ENCODE data around the gene SRSF5.

Gene SRSF5

DNA sequence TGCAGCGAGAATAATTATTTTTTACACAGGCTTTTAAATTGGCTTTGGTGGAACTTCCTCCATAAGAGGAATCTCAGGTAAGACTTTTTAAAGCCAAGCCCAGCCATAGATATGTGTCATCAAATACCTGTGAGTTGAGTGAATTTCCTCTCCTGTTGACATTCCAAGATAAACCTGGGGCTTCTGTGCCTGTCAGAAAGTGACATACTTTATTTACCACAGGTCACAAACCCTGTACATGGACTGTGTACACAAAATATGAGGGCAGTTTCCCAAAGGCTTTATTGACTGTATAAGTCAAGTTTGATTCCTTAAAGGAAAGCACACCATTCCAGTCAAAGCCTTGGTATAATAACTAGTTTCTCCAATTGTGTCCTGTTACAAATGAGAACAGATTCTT lies 25.9 kb upstream of the SRSF5 start:
- no peak overlapping the region for H3K4me3 ChIP-seq (ENCODE audit: low read depth in 1 of 2, low read length in 1 of 2)
- H3K27me3 ChIP-seq: no peaks in the 10 kb centered on the region
- H3K36me3 ChIP-seq: no peaks in the 10 kb centered on the region
- no peaks in the 10 kb centered on the region for H3K4me1 ChIP-seq (ENCODE audit: control insufficient read depth in 1 of 2, insufficient read depth in 1 of 2, low read depth in 1 of 2, low read length in 1 of 2)
- H3K9me3 ChIP-seq: no peaks in the 10 kb centered on the region
- TF ChIP-seq CTCF (IDR thresholded peaks at IDR 0.05): no peak
- no peak overlapping the region for H3K27ac ChIP-seq

- H3K27me3 ChIP-seq: no peaks in the 10 kb centered on the region
- H3K36me3 ChIP-seq: no peaks in the 10 kb centered on the region
- no peaks in the 10 kb centered on the region for H3K4me1 ChIP-seq (ENCODE audit: control insufficient read depth in 1 of 2, insufficient read depth in 1 of 2, low read depth in 1 of 2, low read length in 1 of 2)
- H3K27ac ChIP-seq: no peak overlapping the region
- TF ChIP-seq CTCF (IDR thresholded peaks at IDR 0.05): no peak
- no peaks in the 10 kb centered on the region for H3K9me3 ChIP-seq
- H3K4me3 ChIP-seq (ENCODE audit: low read depth in 1 of 2, low read length in 1 of 2): no peak overlapping the region
Observed at GRCh38 chr14:69749956-69750355, 17.0 kb upstream of the SRSF5 start.

- no peak overlapping the region for H3K4me3 ChIP-seq (ENCODE audit: low read depth in 1 of 2, low read length in 1 of 2)
- no peak overlapping the region for H3K27ac ChIP-seq
- H3K27me3 ChIP-seq: no peaks in the 10 kb centered on the region
- H3K4me1 ChIP-seq (ENCODE audit: control insufficient read depth in 1 of 2, insufficient read depth in 1 of 2, low read depth in 1 of 2, low read length in 1 of 2): no peaks in the 10 kb centered on the region
- H3K9me3 ChIP-seq: no peaks in the 10 kb centered on the region
- H3K36me3 ChIP-seq: no peaks in the 10 kb centered on the region
- no peak for TF ChIP-seq CTCF (IDR thresholded peaks at IDR 0.05)
Observed at GRCh38 chr14:69750495-69750894, 16.4 kb upstream of the SRSF5 start.

- TF ChIP-seq CTCF (IDR thresholded peaks at IDR 0.05): no peak
- Histone ChIP-seq H3K4me3 (ENCODE audit: low read depth in 1 of 2, low read length in 1 of 2) (no peak overlapping the region), H3K27me3 (no peaks in the 10 kb centered on the region), H3K4me1 (ENCODE audit: control insufficient read depth in 1 of 2, insufficient read depth in 1 of 2, low read depth in 1 of 2, low read length in 1 of 2) (no peaks in the 10 kb centered on the region), H3K27ac (no peak overlapping the region), H3K9me3 (no peaks in the 10 kb centered on the region), H3K36me3 (no peaks in the 10 kb centered on the region)
Observed at GRCh38 chr14:69752773-69753172, 14.2 kb upstream of the SRSF5 start.

DNA sequence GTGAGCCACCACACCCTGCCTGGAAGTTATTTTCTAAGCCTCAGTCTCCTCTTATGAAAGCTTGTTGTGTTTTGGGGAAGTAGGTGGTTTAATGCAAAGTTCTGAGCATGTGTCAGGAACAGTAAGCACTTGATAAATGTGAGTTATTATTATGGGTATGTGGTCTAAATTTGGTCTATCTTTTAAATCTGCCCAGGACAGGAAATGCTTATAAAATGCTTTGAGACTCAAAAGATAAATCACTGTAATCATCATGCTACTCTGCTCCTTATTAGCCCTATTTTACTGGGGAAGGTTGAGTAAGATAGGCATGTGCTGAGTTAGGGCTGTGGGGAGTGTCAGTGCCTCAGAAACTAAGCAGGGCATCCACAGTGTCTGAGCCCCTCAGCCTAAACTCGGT lies 13.1 kb upstream of the SRSF5 start:
- Histone ChIP-seq H3K4me1 (ENCODE audit: control insufficient read depth in 1 of 2, insufficient read depth in 1 of 2, low read depth in 1 of 2, low read length in 1 of 2) (no peaks in the 10 kb centered on the region), H3K36me3 (no peaks in the 10 kb centered on the region), H3K27me3 (no peaks in the 10 kb centered on the region), H3K27ac (no peak overlapping the region), H3K4me3 (ENCODE audit: low read depth in 1 of 2, low read length in 1 of 2) (no peak overlapping the region), H3K9me3 (no peaks in the 10 kb centered on the region)
- no peak for TF ChIP-seq CTCF (IDR thresholded peaks at IDR 0.05)

- Histone ChIP-seq H3K27me3 (no peaks in the 10 kb centered on the region), H3K4me3 (ENCODE audit: low read depth in 1 of 2, low read length in 1 of 2) (no peak overlapping the region), H3K36me3 (no peaks in the 10 kb centered on the region), H3K4me1 (ENCODE audit: control insufficient read depth in 1 of 2, insufficient read depth in 1 of 2, low read depth in 1 of 2, low read length in 1 of 2) (no peaks in the 10 kb centered on the region), H3K27ac (no peak overlapping the region), H3K9me3 (no peaks in the 10 kb centered on the region)
- no peak for TF ChIP-seq CTCF (IDR thresholded peaks at IDR 0.05)
Observed at GRCh38 chr14:69754487-69754886, 12.5 kb upstream of the SRSF5 start.

All from neutrophil (primary cell).